GM12865 (cell line): ENCODE measurements around the gene PDF.

Experiments used
- DNase-seq: peaks from one replicate; pipeline ENCODE4 v3.0.0; 2010; ENCODE audit warnings: low read depth
- H3K4me3 ChIP-seq: 2 replicates; pipeline ENCODE4 v1.5.1; 2011; ENCODE audit warnings: mild to moderate bottlenecking, low read depth, low read length, control low read depth
- TF ChIP-seq, protein P1 (sequence below): IDR thresholded peaks from 2 replicates; pipeline ENCODE4 v1.5.1; 2011; ENCODE audit warnings: low read length, control low read depth, low read depth, inconsistent platforms; ENCODE audit not compliant: insufficient read depth; ENCODE audit errors: missing control alignments

PDF gene

DNA sequence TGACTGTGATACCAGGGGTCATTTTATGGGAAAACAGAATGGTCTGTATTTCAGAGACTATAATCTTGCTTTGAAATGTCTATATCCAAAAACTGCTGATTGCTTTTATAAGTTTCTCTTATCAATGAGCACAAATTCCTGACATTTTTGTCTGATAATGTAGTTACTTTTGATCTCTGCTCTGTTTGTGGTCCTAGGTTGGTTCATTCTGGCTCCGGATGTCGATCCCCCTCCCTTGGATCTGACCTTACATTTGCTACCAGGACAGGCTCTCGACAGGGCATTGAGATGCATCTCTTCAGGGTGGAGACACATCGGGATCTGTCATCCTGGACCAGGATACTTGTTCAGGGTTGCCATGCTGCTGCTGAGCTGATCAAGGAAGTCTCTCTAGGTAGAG, 46.5 kb downstream of the PDF start:
- no peak overlapping the region for H3K4me3 ChIP-seq
- TF ChIP-seq, protein P1, sequence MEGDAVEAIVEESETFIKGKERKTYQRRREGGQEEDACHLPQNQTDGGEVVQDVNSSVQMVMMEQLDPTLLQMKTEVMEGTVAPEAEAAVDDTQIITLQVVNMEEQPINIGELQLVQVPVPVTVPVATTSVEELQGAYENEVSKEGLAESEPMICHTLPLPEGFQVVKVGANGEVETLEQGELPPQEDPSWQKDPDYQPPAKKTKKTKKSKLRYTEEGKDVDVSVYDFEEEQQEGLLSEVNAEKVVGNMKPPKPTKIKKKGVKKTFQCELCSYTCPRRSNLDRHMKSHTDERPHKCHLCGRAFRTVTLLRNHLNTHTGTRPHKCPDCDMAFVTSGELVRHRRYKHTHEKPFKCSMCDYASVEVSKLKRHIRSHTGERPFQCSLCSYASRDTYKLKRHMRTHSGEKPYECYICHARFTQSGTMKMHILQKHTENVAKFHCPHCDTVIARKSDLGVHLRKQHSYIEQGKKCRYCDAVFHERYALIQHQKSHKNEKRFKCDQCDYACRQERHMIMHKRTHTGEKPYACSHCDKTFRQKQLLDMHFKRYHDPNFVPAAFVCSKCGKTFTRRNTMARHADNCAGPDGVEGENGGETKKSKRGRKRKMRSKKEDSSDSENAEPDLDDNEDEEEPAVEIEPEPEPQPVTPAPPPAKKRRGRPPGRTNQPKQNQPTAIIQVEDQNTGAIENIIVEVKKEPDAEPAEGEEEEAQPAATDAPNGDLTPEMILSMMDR: no peak

DNA sequence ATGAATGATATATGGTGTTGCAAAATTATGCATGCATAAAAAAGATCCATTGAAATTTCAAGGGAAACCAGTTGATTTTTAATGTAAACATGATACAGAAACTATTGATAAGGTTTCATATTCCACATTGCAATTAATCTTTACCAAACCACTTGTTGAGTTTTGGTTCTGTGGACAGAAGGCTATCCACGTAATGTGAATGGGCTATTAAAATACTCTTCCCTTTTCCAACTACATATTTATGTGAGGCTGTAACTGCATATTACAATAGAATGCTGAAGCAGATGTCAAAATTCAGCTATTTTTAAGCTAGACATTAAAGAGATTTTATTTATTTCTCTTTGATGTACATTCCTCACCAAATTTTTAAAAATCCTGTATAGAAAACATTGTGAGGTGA, 53.0 kb downstream of the PDF start:
- TF ChIP-seq, protein P1: no peak
- H3K4me3 ChIP-seq: no peak overlapping the region
- DNase-seq: no peak

More for the DNA sequence above, 46.5 kb downstream of the PDF start:
- DNase-seq: no peak
